DND-41 (cell line): ENCODE results near the gene GTF2H3.

Experiments used
- ATAC-seq: fragments of 200-7000 bp; cut with Tn5 transposase; 3 replicates; pipeline ENCODE4 v1.9.1; 2021; ENCODE audit warnings: low read depth; ENCODE audit not compliant: insufficient read depth
- DNase-seq: peaks from one replicate; pipeline ENCODE4 v3.0.0-alpha.2; 2020
- H2AFZ ChIP-seq: 2 replicates; pipeline ENCODE4 v1.6.0; 2012; ENCODE audit warnings: low read depth, low read length
- H3K27ac ChIP-seq: 2 replicates; pipeline ENCODE4 v1.5.1; 2012; ENCODE audit warnings: low read length, inconsistent platforms
- H3K27me3 ChIP-seq: fragments of 200-600 bp; sonication (generic); 2 replicates; pipeline ENCODE4 v1.6.0; 2012; ENCODE audit warnings: low read length, mild to moderate bottlenecking, inconsistent platforms; ENCODE audit not compliant: insufficient read depth, poor library complexity
- H3K36me3 ChIP-seq: 2 replicates; pipeline ENCODE4 v1.5.1; 2012; ENCODE audit warnings: low read length, inconsistent platforms; ENCODE audit not compliant: insufficient read depth
- H3K4me1 ChIP-seq: 2 replicates; pipeline ENCODE4 v1.5.1; 2012; ENCODE audit warnings: mild to moderate bottlenecking, low read length; ENCODE audit not compliant: insufficient read depth
- H3K4me2 ChIP-seq: 2 replicates; pipeline ENCODE4 v1.6.0; 2012; ENCODE audit warnings: mild to moderate bottlenecking, moderate library complexity, low read length, inconsistent platforms; ENCODE audit not compliant: insufficient read depth
- H3K4me3 ChIP-seq, 2 experiments: fragments of 200-600 bp in 1 of 2; shearing (Covaris generic) in 1 of 2; 2 replicates each; pipeline ENCODE4 v1.5.1; 2012 to 2016; ENCODE audit warnings: inconsistent platforms in 2 of 2, low read length in 2 of 2, mild to moderate bottlenecking in 2 of 2, low read depth in 1 of 2, moderate library complexity in 1 of 2
- H3K79me2 ChIP-seq: 2 replicates; pipeline ENCODE4 v1.6.0; 2012; ENCODE audit warnings: low read length, inconsistent platforms; ENCODE audit not compliant: insufficient read depth
- H3K9ac ChIP-seq: 2 replicates; pipeline ENCODE4 v1.6.0; 2012; ENCODE audit warnings: low read depth, mild to moderate bottlenecking, inconsistent platforms, low read length, moderate library complexity
- H3K9me3 ChIP-seq: 2 replicates; pipeline ENCODE4 v1.5.1; 2012; ENCODE audit warnings: low read length, moderate library complexity, mild to moderate bottlenecking, inconsistent platforms; ENCODE audit not compliant: insufficient read depth, severe bottlenecking
- H4K20me1 ChIP-seq: 2 replicates; pipeline ENCODE4 v1.6.0; 2012; ENCODE audit warnings: low read length; ENCODE audit not compliant: insufficient read depth
- CTCF ChIP-seq: IDR thresholded peaks from 2 replicates; pipeline ENCODE4 v1.5.1; 2012; ENCODE audit warnings: borderline replicate concordance, low read length, moderate library complexity, mild to moderate bottlenecking; ENCODE audit not compliant: poor library complexity, severe bottlenecking; ENCODE audit errors: extremely low read depth
- EZH2 ChIP-seq: IDR thresholded peaks from 3 replicates; pipeline ENCODE4 v1.6.1; 2012; ENCODE audit warnings: borderline replicate concordance, low read depth, mild to moderate bottlenecking, moderate library complexity, low read length, inconsistent platforms; ENCODE audit not compliant: severe bottlenecking

The GTF2H3 gene

GRCh38 chr12:123597100-123597499 is 36.5 kb upstream of the GTF2H3 start:
- Histone ChIP-seq H3K27me3 (no peaks in the 10 kb centered on the region), H3K4me2 (no peak overlapping the region), H3K36me3 (peaks cover 71% of the 10 kb centered on the region), H3K9me3 (no peaks in the 10 kb centered on the region), H2AFZ (no peak overlapping the region), H3K79me2 (peaks cover 80% of the 10 kb centered on the region), H3K27ac (no peak overlapping the region), H3K9ac (no peak overlapping the region), H3K4me1 (peaks cover 13% of the 10 kb centered on the region), H4K20me1 (0 out of 2 replicates have a peak, but pooled peaks cover 7% of the 10 kb centered on the region), H3K4me3 (no peak overlapping the region)
- TF ChIP-seq EZH2 = no peak
- TF ChIP-seq CTCF = no peak
- DNase-seq = no peak
- ATAC-seq = no peak

GRCh38 chr12:123598522-123598921 is 35.1 kb upstream of the GTF2H3 start:
- DNase-seq (no peak), ATAC-seq (no peak)
- H3K9me3 ChIP-seq = no peaks in the 10 kb centered on the region
- no peaks in the 10 kb centered on the region for H3K27me3 ChIP-seq
- peaks cover 23% of the 10 kb centered on the region for H3K4me1 ChIP-seq
- no peak overlapping the region for H3K27ac ChIP-seq
- no peak overlapping the region for H2AFZ ChIP-seq
- H3K79me2 ChIP-seq = peaks cover 80% of the 10 kb centered on the region
- H3K36me3 ChIP-seq = peaks cover 62% of the 10 kb centered on the region
- H4K20me1 ChIP-seq = 0 out of 2 replicates have a peak, but pooled peaks cover 4% of the 10 kb centered on the region
- H3K4me2 ChIP-seq = no peak overlapping the region
- H3K9ac ChIP-seq = no peak overlapping the region
- H3K4me3 ChIP-seq = no peak overlapping the region
- TF ChIP-seq CTCF (no peak), EZH2 (no peak)

GRCh38 chr12:123599310-123599709 is 34.3 kb upstream of the GTF2H3 start:
- peaks cover 80% of the 10 kb centered on the region for H3K79me2 ChIP-seq
- H3K4me2 ChIP-seq = no peak overlapping the region
- no peak overlapping the region; the same call in 1 of the 2 replicates for H3K27ac ChIP-seq
- H3K9ac ChIP-seq = 0 out of 2 replicates have a peak overlapping the region, but pooled peaks have one; percentile 6
- peaks cover 31% of the 10 kb centered on the region for H3K4me1 ChIP-seq
- H3K4me3 ChIP-seq = no peak overlapping the region
- no peaks in the 10 kb centered on the region for H3K9me3 ChIP-seq
- H2AFZ ChIP-seq = no peak overlapping the region
- TF ChIP-seq CTCF (no peak), EZH2 (no peak)
- H4K20me1 ChIP-seq = peaks cover 4% of the 10 kb centered on the region; the same call in 1 of the 2 replicates
- H3K27me3 ChIP-seq = no peaks in the 10 kb centered on the region
- ATAC-seq (no peak), DNase-seq (no peak)
- peaks cover 61% of the 10 kb centered on the region for H3K36me3 ChIP-seq
